GM19193 (cell line): ENCODE data around the gene MOB1A.

ENCODE experiments used
- POLR2A ChIP-seq: IDR thresholded peaks from 4 replicates; pipeline ENCODE4 v1.6.1; 2011; ENCODE audit not compliant: insufficient read depth, insufficient read length; ENCODE audit errors: extremely low read depth

Gene MOB1A

GRCh38 chr2:74205113-74205512 is 26.4 kb upstream of the MOB1A start:
- TF ChIP-seq POLR2A, result no peak

GRCh38 chr2:74204436-74204835 is 25.8 kb upstream of the MOB1A start:
- TF ChIP-seq POLR2A, result no peak

- TF ChIP-seq POLR2A, result no peak
Measured at GRCh38 chr2:74201596-74201995, 22.9 kb upstream of the MOB1A start.

GRCh38 chr2:74201196-74201595 is 22.5 kb upstream of the MOB1A start:
- TF ChIP-seq POLR2A, result no peak

GRCh38 chr2:74199871-74200305 is 21.2 kb upstream of the MOB1A start:
- TF ChIP-seq POLR2A, result no peak

- TF ChIP-seq POLR2A, result no peak
Measured at GRCh38 chr2:74199275-74199701, 20.6 kb upstream of the MOB1A start.

- TF ChIP-seq POLR2A, result peak; percentile 99
Measured at GRCh38 chr2:74198461-74199274, 20.0 kb upstream of the MOB1A start, which contains the start of gene MTHFD2. Gene MTHFD2 (plus strand): TSS chr2:74198615. CDS start chr2:74198642, 27 bp downstream.

GRCh38 chr2:74198023-74198460 is 19.4 kb upstream of the MOB1A start:
- TF ChIP-seq POLR2A, result no peak

- no peak for TF ChIP-seq POLR2A
Measured at GRCh38 chr2:74197049-74197448, 18.4 kb upstream of the MOB1A start.

GRCh38 chr2:74194799-74195198 is 16.1 kb upstream of the MOB1A start:
- no peak for TF ChIP-seq POLR2A

- TF ChIP-seq POLR2A, result no peak
Measured at GRCh38 chr2:74191596-74192380, 13.1 kb upstream of the MOB1A start.

GRCh38 chr2:74188696-74189095 is 10.0 kb upstream of the MOB1A start:
- no peak for TF ChIP-seq POLR2A

- TF ChIP-seq POLR2A, result no peak
Measured at GRCh38 chr2:74188018-74188601, 9.4 kb upstream of the MOB1A start.

GRCh38 chr2:74186038-74186437 is 7.4 kb upstream of the MOB1A start:
- TF ChIP-seq POLR2A, result peak; percentile 31

- TF ChIP-seq POLR2A, result no peak
Measured at GRCh38 chr2:74183878-74184277, 5.2 kb upstream of the MOB1A start.
